Stimulated activated CD8-positive, alpha-beta memory T cell treated with anti-CD3 and anti-CD28 coated beads, Interleukin-7, amount 100 ng/mL, for 48 hours (primary cell): Measurements from ENCODE around the gene DSC2.
"Not testable (repeated sequence)": the region's sequence is repeated elsewhere in the genome, so short reads cannot be mapped to it uniquely, and the experiment has no call there.

Source experiments
- DNase-seq, 2 donors: peaks; one replicate each; pipeline ENCODE4 v3.0.0-alpha.2; 2020; ENCODE audit warnings: low read depth in 1 of 2; ENCODE audit errors: extremely low read depth in 1 of 2

DSC2 gene

DNA sequence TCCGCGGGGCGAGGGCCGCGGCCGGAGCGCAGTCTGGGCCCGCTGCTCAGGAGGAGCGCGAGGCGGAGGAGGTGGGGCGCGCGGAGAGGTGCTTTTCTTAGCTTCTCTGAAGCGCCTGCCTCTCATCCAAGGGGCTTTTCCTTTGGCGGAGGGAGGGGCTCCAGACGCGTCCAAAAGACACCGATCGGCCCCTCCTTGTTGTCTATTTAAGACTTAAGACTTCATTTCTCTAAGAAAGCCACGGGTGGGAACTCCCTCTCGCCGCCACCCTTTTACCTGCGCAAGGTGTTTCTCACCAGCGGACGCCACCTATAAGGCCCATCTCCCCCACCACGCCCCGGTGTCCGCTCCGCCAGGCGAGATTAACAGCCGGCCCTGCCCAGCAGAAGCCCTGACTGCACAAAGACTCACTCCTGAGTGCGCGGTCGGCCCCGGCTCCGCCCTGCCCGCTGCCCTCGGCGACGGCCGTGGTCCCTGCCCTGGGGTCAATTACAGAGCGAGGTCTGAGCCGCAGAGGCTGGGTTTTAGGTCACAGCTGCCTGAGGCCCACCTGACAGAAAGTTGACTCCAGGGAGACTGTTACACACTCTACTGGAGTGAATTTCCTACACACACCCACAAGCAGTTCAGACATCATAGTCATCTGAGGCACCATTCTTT lies at the start of gene DSC2:
Gene DSC2, minus strand, starts transcription at position 397 of the 660 bp plus-strand sequence. CDS start 450 bp downstream, outside the sequence.
- no peak for DNase-seq

DNA sequence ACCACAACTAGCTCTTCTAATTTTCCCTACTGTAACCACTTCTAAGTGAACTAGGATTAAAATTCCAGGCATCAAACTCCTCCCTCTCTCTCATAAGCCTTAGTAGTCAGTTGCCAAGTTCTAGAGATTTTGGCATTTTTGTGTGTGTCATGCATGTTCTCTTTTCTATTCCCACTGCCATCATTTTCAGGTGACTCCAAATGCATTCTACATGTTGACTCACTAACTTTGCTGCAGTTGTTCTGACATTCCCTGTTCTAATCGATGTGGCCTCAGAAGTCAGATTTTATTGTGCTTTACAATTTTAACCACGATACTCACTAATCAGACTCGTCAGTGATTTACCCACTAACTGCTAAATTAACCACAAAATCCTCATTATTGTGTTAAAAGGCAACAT lies 47.1 kb upstream of the DSC2 start:
- no peak for DNase-seq

DNA sequence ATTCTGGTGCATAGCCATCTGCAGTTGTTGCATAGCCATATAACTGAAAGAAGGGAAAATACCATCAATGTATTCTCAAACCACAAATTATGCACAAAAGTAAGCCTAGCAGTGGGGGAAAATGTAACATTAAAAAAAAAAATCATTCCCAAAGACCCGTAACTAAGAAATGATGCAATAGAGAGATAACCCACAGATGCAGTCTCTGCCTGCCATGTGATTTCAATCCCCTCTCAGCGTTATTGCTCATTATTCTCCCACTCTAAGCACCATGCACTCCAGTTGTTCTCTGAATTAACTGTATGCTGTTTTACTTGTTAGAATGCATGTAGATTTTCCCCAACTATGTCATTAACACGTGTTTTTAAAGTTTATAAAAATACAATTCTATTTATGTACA lies 46.4 kb upstream of the DSC2 start:
- no peak for DNase-seq

- DNase-seq: no peak
Measured at GRCh38 chr18:31146809-31147208, 44.6 kb upstream of the DSC2 start.

DNA sequence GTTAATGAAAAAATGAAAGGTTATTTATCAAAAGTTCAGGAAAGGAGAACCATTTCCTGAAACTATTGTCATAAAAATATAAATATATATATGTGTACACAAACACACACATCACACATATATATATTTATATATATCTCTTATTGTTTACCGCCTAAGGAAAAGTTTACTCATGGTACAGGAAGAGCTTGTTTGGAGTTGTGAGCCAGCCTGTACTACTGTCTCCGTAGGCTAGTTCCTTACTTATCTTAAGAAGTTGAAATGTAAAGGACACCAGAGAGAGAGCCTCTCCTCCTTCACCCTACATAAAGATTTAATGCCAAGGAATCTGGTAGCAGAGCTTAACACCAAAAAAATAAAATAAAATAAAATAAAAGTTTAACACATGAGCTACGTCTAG lies 40.8 kb upstream of the DSC2 start:
- DNase-seq: no peak

DNA sequence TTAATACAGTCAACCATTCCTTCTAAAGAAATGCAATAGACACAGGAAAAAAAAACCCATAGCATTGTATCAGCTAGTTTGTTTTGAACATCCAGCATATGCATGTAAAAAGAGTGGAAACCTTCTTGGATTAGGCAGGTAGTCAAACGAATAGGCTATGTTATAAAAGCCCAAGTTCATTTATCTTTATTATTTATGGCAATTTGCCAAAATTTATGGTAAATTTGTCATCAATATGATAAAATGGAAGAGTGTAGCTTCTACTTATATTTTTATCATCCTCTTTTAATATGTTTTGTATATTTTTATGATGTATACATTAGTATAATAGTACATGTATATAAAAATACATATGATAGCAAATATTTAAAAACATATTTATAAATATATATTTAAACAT lies 36.5 kb upstream of the DSC2 start:
- DNase-seq: no peak

GRCh38 chr18:31134988-31135529 lies 32.8 kb upstream of the DSC2 start:
- no peak for DNase-seq

DNA sequence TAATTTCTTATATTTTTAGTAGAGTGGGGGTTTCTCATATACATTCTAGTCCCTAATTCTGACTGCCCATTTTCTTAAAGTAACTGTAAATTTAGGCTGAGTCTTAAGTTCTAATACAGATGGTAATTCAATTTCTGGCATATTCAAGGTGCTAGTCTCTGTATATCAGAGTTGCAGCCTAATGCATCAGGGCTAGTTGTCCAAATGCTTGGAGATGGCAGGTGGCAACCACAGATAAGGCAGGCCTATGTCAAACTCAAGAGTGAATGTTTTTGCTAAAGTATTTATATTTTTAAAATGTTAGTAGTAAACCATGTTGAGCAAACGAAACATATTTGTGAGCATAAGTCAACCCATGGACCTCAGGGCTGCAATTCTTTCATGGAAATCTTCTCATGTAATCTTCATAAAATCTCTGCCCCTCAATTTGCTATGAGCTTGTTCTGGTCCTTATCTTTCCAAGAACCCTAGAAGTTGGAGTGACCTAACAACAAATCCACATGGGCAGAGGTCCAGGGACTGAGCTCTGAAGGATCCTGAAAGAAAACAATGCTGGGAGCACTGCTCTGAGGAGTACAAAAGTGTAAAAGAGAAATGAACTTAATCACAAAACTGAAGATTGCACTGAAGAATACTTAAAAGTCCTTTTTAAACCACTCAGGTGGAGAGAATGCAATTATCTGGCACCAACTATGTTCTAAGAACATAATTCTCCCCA lies 27.3 kb upstream of the DSC2 start:
- DNase-seq: no peak

- DNase-seq: no peak
Measured at GRCh38 chr18:31125878-31126277, 23.7 kb upstream of the DSC2 start.

DNA sequence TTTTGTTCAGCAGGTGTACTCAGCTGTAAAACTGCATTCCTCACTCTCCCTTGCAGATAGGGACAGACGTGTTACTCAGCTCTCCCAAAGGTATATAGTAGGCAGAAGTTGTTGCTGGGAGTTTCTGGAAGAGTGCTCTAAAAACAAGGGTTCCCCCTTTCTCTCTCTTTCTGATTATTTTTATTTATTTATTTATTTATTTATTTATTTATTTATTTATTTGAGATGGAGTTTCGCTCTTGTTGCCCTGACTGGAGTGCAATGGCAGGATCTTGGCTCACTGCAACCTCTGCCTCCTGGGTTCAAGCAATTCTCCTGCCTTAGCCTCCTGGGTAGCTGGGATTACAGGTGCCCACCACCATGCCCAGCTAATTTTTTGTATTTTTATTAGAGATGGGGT lies 20.9 kb upstream of the DSC2 start:
- not testable (repeated sequence) for DNase-seq

DNA sequence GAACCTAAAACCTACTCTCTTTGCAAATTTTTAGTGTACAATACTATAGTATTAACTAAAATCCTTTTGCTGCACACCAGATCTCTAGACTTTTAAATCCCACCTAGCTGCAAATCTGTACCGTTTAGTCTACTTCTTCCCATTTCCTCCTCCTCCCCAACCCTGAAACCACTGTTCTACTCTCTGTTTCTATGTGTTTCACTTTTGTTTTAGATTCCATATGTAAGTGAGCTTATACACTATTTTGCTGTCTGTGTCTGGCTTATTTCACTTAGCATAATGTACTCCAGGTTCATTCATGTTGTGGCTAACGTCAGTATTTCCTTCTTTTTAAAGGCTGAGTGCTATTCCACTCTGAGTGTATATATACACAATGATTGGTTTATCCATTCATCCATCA lies 18.4 kb upstream of the DSC2 start:
- DNase-seq: no peak

DNA sequence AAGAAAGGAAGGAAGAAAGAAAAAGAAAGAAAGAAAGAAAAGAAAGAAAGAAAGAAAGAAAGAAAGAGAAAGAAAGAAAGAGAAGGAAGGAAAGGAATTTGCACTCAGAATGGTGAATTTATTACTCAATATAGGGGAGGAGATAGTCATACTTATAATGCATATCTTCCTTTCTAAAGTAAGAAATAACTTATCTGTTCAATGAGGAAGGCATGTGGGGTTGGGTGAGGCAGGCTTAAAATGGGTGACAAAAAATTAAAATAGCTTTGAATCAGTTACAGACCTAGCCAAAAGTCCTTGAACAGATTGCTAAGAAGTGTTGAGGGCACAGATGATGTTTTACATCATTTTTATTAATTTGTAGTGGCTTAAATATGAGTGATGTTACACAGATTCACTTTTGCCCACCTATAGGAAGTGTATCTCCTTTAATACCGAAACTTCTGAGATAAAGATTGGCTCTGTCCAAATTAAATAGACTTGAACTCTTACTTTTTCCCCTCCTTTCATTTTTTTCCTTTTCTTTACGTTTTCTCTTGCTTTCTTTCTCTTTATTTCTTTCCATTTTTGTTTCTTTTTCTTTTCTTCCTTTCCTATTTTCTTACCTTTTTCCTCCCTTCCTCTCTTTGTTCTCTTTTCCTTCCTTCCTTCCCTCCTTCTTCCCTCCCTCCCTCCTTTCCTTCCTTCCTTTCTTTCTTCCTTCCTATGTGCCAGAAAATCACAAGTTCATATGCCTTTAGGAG lies 14.8 kb upstream of the DSC2 start:
- DNase-seq: no peak

DNA sequence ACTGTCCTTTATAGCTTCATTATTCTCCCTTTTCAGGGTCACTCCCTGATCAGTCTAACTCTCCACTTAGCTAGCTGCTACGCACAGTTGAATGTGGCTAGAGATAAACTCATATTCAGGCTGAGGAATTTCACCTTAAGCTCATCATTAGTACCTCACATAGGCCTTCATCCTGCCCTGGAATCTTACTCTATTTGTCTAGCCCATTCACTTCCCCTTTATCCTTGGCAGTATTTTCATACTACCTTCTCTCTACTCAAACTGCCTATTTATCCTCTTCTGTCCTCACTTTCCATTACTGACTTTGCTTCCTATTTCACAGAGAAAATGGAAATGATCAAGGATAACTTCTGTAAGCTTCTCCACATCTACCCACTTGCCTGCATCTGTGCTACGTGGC lies 10.6 kb upstream of the DSC2 start:
- DNase-seq: no peak

DNA sequence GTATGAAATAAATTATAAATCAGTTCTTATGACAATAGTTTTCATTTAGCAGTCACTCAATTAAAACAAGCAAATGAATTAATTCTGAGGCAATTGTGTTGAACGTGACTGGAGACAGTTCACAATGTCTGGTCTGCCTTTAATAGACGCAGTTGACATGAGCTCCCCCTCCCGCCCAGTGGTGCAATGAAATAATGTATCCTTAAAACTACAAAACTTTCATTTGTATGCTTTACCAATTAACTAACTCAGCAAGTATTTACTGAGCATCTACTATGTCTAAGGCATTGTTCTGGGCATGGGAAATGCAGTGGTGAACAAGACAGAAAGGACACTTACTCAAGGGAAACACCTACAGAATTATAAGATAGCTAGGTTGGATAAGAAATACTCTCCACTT lies 3.5 kb upstream of the DSC2 start:
- no peak for DNase-seq

DNA sequence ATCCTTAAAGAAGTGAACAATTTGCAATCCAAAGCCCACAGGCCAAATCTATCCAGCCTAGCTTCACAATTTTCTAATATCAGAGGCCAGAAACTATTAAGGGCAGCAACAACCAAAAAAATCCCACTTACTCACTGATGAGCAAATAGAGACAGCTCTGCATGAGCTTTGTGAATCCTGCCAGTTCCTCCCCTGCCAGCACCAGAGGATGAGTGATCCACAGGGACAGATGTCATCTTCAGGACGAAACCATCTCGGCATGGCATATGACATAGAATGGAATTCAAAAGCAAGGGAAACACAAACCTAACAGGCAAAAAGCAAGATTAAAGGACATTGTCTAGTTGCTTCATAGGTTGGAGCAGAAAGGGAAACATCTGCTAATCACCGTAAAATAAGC lies 2.2 kb upstream of the DSC2 start:
- no peak for DNase-seq

DNA sequence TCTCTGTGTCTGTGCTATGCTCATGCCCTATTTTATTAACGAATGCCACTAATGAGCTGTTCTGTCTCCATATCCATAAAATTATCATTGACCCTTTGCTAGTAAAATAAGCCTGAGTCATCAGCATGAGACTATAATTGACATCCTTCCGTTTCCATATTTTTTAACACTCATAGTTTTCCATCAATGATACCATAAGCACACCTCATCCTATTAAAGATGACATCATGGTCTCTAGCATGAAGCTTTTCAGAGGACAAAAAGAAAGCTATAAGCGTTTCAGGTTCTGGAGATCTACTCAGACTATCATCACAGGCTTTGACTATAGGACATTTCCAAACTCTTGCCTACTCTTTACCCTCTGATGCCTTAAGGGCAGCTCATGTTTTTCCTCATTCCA lies 1.2 kb upstream of the DSC2 start:
- DNase-seq: no peak

DNA sequence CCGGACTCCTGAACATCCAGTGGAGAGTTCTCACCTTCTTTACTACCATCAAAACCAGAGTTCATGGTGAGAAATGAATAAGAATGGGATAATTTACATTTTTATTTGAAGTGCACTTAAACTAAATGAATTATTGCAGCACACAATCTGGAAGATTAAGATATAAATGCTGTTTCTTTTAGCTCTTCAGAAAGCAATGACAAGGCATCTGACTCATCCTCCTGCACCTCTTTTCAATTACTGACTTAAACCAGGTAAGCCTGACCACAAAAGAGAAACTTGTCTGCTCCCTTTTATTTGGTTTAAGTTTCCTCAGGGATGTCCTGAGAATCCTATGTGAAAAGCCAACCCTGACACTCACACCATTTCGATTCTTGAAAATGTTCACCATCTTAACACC lies 720 bp upstream of the DSC2 start:
- DNase-seq: no peak

DNA sequence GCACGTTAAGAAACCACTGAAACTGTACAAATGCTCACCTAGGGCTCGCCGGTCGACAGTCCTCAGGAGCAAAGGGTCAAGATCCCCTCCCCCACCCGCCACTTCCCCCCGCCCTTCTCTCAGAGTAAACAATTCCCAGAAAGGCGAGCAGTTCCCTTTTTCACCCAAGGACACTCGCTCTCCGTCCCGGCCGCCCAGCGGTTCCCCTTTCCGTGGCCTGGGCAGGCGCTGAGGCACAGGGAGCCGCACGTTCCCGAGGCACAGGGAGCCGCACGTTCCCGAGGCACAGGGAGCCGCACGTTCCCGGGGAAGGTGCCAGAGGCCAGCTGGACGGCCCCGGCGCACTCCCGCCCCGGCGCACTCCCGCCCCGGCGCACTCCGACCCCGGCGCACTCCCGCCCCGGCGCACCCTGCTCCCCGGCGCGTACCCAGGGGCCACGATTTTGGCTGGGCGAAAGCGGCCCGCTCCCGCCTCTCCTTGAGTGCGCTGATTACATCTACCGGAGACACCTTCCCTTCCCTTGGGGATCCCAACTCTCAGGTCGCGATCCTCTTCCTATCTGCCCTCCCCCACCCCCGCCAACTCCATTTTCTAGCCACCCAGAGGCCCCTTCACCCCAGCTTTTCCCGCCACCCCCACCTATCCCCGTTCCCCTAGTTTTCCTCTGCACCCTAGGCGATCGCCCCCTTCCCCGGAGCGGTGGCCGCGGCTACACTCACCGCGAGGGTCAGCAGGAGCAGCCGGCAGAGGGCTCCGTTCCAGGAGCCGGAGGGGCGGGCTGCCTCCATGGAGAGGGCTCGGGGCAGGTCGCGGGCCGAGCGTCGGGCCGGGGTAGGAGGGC lies 817 bp downstream of the DSC2 start:
- DNase-seq: no peak

DNA sequence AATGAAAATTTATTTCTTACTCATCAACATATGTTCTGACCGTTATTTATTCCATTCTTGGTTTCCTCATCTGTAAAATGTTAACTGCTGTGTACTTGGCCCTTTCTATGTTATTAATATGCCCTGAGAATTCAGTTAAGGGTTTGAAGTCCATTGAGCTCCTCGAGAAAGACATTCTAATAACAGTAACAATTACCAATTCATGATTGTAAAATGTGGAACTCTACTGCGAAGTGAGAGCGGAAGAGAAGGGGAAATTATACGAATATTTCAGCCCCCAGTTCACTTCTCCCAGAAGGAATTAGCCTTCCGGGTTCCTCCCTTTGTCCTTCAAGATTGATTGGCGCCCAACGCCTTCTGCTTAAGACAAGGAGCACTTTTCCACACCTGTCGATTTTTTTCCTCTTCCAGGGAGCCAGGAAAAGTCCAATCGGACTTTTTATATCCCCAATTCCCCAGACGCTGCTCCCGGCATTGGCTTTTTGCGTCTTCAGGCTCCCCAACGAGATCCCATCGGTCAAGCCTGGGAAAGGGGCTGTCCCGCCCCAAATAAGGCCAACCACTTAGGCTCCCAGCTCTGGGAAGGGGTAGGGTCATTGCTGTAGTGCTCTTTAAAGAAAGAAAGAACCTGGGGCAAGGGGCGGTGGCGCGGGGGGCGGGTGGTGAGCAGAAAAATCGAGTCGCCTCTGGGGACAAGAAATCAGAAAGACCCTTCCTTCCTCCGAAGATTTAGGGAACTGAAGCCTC lies 1.6 kb downstream of the DSC2 start:
- DNase-seq: no peak
